Non-pigmented ciliary epithelial cell (primary cell): ENCODE measurements around the gene TGOLN2.
"Not testable (repeated sequence)": the region's sequence is repeated elsewhere in the genome, so short reads cannot be mapped to it uniquely, and the experiment has no call there.

Experiments
- DNase-seq: peaks from one replicate; pipeline ENCODE4 v3.0.0-alpha.2; 2010; ENCODE audit warnings: low read depth

Gene TGOLN2

DNA sequence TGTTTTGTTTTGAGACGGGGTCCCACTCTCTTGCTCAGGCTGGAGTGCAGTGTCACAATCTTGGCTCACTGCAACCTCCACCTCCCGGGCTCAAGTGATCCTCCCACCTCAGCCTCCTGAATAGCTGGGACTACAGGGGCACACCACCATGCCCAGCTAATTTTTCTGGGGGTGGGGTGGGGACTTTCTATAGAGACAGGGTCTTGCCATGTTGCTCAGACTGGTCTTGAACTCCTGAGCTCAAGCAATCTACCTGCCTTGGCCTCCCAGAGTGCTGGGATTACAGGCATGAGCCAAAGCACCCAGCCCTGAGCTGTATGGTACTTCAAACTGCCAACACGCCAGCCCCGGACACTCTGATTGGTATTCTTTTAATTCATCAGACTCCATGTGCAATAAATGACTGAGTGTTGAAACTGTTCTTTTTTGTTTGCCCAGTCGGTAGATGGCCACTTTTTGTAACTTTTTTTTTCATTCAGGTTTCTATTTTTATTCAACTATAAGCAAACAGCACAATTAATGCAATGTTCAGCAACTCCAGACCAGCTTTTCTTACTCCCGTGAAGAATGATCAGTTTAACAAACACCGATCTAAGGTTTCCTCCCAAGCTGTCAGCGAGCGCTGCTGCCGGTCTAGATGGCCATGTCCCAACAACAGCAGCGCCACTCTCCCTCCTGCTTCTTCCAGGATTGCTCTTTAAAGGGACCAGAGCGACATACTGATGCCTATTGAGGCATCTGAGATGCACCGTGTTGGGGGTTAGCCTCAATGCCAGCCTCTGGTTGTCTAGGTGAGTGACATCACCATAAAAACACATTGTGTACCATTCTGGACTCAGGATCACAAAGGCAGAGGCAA lies 12.5 kb upstream of the TGOLN2 start:
- DNase-seq = no peak

DNA sequence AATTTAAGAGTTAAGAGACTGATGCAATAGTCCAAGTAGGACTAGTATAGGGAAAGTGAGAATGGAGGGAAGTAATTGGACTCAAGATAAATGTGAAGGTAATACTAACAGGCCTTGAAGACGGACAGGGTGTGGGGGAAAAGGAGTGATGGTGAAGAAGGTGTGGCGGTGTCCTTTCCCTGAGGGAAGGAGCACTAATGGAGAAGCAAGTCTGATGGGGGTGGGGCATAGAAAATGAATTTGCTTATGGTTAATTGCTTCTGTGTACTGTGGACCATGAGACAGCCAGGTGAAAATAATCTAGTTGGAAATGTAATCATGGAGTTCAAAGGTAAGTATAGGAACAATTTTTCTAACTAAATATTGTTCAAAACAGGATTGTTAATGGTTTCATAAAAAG lies 7.1 kb upstream of the TGOLN2 start:
- no peak for DNase-seq

DNA sequence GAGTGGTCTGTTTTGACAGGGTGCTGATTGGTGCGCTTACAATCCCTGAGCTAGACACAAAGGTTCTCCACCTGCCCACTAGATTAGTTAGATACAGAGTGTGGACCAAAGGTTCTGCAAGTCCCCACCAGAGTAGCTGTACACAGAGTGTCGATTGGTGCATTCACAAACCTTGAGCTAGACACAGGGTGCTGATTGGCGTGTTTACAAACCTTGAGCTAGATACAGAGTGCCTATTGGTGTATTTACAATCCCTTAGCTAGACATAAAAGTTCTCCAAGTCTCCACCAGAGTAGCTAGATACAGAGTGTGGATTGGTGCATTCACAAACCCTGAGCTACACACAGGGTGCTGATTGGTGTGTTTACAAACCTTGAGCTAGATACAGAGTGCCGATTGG lies 6.1 kb upstream of the TGOLN2 start:
- DNase-seq = not testable (repeated sequence)

DNA sequence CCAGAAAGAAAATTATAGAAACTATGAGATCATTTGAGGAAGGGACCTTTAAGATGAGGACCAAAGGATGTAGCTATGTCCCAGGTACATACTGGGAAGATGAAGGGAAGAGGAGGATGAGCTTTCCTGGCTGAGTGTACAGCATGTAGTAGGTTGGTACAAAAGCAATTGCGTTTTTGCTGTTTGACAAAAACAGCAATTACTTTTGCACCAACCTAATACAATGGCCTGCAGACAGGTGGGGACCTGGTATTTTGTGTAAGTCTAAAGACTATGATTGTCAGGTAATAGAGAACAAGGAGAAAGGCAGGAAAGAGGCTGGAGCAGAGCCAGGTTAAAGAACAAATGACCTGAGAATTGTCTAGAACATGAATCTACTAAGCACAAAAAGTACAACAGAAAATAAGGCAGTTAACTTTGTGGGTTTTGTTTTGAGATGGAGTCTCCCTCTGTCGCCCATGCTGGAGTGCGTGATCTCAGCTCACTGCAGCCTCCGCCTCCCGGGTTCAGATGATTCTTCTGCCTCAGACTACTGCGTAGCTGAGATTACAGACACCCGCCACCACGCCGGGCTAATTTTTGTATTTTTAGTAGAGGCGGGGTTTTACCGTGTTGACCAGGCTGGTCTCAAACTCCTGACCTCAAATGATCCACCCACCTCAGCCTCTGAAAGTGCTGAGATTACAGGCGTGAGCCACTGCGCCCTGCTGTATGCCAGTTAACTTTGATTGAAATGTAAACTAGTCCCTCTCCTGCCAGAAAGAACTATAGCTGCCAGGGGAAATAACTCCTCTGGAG lies 3.2 kb upstream of the TGOLN2 start:
- DNase-seq = no peak

DNA sequence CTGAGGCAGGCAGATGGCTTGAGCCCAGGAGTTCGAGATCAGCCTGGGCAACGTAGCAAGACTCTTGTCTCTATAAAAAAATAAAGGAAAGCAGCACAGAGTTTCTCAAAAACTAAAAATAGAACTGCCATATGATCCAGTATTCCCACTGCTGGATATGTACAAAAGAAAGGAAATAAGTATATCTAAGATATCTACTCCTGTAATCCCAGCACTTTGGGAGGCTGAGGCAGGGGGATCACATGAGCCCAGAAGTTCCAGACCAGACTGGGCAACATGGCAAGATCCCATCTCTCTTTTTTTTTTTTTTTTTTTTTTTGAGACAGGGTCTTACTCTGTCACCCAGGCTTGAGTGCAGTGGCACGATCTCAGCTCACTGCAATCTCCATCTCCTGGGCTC lies 1.9 kb upstream of the TGOLN2 start:
- DNase-seq = not testable (repeated sequence)

DNA sequence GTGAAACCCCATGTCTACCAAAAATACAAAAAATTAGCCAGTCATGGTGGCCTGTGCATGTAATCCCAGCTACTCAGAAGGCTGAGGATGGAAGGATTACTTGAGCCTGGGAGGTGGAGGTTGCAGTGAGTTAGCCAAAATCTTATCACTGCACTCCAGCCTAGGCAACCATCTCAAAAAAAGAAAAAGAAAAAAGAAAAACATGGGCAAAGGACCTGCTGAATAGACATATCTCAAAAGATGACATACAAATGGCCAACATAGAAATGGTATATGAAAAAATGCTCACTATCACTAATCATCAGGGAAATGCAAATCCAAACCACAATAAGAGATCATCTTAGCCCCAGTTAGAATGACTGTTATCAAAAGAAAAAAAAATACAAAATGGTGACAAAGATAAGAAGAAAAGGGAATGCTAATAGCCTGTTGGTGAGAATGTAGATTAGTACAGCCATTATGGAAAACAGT lies 1.4 kb upstream of the TGOLN2 start:
- no peak for DNase-seq

DNA sequence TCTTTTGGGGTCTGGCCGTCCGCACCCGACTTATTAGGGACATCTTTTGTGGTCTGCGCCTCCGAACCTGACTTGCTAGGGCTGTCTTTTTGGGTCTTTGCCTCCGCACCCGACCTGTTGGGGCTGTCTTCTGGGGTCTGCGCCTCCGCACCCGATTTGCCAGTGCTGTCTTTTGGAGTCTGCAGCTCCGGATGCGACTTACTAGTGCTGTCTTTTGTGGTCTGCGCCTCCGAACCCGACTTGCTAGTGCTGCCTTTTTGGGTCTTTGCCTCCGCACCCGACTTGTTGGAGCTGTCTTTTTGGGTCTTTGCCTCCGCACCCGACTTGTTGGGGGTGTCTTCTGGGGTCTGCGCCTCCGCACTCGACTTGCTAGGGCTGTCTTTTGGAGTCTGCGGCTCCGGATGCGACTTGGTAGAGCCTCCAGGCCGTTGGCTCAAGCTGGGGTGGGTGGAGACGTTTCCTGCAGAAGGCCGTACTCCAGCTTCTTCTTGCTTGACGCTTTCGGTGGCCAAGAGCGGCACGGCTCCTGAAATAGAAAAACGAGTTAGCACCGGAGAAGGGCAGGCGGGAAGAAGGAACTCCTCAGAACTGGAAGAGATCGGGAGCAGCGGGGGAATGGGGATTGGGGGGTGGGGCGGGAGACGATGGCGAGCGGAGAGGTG lies 498 bp downstream of the TGOLN2 start:
- no peak for DNase-seq

DNA sequence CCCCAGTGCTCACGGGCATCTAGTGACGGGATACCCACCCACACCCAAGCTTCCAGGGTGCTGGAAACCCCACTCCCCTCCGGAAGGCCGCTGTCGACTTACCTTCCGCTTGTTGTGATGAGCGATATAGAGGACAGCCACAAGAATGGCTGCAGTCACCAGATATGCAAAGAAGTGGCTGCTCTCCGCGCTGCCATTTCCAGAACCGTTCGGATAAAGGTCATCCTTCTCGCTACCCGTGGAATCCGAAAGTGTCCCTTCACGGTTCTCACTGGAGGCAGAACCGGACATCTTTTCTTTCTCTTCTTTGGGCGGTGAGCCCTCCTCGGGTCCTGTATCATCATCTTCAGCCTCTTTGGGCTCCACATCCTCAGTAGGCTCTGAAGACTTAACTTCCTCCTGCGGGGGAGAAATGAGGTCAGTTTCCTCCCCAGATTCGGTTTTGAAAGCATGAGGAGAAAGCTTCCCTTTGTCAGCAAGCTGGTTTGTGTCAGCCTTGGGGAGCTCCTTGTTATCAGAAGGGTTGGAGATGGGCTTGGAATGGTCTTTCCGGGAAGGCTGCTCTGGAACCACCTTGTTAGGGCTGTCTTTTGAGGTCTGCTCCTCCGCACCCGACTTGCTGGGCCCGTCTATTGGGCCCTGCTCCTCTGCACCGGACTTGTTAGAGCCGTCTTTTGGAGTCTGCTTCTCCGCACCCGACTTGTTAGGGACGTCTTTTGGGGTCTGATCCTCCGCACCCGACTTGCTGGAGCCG lies 1.2 kb downstream of the TGOLN2 start:
- no peak for DNase-seq

DNA sequence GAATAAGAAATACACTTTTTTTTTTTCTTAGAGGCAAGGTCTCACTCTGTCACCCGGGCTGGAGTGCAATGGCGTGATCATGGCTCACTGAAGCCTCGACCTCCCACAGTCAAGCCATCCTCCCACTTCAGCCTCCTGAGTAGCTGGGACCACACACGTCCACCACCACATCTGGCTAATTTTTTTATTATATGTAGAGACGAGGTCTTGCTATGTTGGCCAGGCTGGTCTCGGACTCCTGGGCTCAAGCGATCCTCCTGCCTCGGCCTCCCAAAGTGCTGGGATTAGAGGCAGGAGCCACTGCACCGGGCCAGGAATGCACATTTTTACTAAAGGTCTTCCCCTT lies 2.4 kb downstream of the TGOLN2 start:
- no peak for DNase-seq

DNA sequence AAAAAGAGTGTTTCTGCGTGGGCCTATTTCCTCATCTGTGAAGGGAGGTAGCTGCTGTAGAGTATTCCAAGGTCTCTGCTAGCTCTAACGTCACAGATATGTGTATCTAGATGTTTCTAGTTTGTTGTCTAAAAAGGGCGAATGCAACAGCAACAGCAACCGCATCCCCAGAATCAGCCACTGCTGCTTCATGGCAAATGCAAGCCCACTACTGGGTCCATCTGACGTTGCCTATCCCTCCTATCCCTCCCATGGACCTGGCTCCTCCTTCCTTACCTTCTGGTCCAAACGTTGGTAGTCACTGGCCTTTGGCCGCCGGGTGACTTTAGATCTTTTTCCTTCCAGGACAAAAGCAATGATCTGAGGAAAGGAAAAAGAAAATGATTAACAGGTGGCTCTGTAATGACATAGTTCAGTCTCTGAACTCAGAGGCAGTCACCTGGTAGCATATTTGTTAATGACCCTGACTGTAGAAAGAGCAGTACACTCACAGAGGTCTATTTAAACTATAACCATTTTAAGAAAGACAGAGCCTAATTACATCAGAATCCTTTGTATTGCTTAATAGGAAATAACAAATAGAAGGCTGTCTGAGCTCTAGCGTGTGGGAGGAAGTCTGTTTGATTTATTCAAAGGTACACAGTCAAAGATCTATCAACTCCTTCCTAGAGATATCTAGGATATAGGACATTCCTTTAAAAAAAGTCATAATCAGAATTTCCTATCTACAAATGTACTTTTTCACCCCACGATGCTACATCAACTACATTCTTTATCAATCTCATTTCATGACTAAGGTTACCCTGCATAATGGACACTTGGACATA lies 2.9 kb downstream of the TGOLN2 start:
- no peak for DNase-seq

DNA sequence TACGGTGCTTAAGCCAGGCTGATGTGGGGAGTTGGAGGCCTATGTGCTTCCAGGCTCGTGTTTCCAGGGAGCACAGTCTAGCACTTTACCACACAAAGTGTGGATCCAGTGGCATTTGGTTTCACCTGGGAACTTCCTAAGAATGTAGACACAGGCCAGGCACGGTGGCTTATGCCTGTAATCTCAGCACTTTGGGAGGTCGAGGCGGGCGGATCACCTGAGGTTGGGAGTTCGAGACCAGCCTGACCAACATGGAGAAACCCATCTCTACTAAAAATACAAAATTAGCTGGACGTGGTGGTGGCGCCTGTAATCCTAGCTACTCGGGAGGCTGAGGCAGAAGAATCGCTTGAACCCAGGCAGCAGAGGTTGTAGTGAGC lies 3.8 kb downstream of the TGOLN2 start:
- DNase-seq = not testable (repeated sequence)

DNA sequence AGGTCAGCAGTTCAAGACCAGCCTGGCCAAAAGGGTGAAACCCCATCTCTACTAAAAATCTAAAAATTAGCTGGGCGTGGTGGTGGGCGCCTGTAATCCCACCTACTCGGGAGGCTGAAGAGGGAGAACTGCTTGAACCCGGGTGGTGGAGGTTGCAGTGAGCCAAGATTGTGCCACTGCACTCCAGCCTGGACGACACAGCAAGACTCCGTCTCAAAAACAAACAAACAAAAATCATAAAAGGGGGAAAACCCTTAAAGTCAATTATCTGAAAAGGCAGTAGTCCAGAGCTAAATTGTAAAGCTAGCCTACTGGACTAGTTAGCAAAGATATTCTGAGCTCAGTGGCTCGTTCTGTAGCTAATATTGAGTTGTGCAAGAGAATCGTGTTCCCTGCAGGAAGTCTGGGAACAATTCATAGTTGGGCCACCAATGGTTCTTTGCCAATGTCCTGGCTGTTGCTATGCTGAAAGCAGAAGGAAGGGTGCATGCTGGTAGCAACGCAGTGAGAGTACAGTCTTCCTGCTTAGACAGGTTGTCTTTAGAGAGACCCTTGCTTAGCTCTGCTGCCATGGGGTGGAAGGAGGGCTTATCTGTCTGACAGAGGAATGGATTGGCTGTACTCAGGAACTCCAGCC lies 4.3 kb downstream of the TGOLN2 start:
- no peak for DNase-seq

DNA sequence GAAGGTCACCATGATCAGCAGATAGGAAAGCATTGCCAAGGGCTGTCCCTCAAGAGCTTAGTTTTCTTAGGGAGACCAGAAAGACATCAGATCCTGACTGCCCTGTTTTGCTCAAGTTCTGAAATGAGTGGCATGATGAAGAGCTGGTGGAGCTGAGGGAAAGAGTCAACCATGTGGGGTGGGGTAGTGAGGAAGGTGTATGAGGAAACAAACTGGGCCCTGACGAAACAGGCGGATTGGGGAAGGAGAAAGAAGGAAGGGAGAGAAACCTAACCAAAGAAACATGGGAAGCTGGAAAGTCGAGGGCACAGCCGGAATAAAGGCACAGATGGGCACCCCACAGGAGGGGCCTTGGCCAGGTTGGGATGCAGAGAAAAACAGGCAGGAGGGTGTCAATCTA lies 8.0 kb downstream of the TGOLN2 start:
- DNase-seq = no peak

DNA sequence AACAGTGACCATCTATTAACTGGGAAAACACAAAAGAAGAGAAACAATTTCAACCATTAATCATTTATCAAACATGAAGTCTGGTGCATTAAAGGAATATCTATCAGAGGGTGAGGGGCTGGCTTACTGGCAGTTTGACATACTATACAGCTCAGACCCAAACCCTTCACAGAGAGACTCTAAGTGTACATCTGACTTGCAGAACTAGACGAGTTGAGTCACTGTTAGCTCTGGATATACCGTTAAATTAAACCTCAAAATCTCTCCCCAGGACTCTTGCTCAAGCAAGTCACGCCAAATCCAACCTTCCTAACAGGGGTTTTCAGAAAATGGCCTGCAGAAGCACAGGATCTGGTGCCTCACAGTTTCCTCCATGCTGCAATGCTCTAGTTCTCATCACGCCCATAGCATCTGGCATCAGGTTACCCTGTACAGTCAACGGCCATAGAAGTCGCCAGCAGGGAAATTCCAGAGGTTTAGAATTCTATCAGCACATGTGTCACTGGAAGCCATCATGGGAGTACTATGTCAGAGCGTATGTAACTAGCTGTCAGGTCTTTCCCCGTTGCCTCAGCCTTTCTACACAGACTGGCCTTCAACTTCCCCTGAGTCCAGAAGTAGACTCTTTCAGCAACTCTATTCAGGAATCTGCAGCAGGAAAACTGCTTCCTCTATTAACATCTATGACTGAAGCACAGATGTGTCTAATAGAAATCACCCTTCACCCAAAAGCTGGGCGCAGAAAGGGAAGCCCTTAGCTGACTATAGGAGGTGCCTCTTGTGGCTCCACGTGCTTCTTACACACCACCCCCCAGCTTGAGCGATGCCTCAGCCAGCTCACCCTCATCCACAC lies 9.3 kb downstream of the TGOLN2 start:
- DNase-seq = no peak

DNA sequence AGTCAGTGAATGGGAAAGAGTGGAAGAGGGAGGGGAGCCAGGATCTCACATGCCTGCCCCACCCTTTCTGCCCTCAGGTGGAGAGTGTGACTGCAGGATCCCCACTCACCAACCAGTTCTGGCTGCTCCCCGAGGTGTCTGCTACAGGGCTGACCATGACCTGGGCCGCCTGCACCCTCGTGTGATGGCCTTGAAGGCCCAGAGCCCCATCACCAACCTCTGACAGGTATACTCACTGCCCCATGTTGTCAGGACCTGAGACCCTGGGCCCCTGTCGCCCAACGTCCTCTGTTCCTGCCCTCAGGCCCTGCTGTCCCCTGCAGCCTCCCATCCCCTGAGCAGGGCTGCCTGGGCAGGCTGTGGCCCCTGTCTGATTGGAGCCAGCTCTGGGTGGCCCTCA lies 11.9 kb downstream of the TGOLN2 start:
- not testable (repeated sequence) for DNase-seq

DNA sequence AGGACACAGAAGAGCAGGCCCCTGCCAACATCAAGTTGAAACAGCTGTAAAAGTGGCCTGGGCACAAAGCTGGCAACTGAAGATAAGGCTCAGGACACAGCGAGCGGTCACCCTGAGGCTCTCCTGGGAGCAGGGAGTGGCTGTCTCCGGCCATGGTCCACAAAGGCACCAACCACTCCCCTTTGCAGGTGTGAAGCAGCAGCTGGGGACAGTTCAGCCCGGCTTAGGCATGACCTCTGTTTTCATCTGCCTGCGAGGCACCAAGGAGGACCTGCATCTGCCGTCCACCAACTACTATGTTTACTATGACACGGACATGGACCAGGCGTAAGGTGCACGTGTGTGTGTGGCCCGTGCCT lies 12.9 kb downstream of the TGOLN2 start:
- DNase-seq = no peak

DNA sequence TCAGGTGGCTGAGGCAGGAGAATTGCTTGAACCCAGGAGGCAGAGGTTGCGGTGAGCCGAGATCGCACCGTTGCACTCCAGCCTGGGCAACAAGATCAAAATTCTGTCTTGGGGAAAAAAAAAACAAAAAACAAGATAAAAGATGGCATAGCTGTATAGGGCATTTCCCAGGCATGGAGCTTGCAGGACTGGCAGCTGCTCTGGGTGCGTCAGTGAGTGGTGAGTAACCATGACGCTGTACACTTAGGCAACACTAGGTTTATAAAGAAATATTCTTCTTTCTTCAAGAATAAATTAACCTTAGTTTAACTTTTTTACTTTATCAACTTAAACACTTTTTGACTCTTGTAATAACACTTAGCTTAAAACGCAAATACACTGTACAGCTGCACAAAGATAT lies 15.4 kb downstream of the TGOLN2 start:
- DNase-seq = no peak

DNA sequence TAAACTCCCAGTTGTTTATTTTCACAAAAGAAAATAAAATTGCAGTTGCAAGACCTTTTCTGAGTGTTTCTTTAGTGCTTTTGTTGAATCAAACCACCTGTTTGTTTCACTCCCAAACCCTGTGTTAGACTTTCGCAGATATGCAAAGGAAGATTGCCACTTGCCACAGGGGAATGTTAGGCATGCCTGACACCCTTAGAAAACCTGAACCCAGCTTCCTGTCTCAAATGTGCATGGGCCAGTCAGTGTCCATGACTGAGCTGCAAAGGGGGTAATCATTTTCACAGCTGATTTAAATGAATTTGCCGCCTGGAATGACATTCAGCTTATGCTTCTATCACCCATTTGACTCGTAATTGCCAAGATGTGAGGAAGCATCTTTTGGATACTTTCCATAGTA lies 17.5 kb downstream of the TGOLN2 start:
- DNase-seq = no peak

DNA sequence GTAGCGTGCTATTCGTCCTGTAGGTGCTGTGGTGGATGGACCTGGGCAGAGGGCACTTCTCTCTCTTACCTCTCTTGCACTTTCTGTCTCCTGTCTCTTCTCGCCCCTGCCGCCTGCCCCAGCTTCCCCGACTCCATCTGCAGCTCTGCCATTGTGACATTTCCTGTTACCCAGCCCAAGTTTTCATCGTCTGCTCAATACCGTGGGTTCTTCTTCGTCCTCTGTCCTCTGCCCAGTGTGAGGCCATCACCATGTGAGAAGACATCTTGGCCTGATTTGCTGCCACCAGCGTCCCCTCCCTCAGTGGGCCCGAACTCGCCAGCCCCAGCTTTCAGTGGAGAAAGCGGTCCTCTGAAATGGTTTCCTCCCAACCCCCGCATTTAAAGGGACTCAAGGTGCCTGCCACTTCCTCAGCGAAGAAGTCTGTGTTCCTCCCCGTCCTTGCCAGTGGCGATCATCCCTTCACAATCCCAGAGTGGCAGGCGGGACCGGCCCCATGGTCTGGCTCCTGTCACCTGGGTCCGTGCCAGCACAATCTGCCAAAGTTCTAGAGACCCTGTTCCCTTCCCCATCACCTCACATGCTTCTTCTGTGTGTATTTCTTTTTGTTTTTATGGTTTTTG lies 18.0 kb downstream of the TGOLN2 start:
- no peak for DNase-seq
